ENCODE data around the gene USP49.
"Not testable (repeated sequence)": the region's sequence is repeated elsewhere in the genome, so short reads cannot be mapped to it uniquely, and the experiment has no call there.

Gene USP49

DNA sequence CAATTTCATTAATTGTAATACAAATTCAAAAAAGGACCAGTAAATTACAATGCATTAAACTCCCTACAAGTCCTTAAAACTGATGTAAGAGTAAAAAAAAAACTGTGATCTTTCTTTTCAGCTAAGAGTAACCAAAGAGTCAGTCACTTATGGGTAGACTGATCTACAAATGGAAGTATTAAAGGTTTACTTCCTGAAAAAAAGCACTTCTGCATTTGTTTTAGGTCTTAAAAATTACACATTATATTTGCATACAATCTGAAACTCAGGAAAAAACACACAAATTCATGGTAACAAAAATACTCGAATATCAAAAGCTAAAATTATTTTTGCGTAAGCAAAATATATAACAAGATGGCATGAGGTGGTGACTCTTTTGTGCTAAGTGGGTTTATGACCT, 23.5 kb downstream of the USP49 start:
- no peak for DNase-seq

GRCh38 chr6:41859356-41859755, 35.8 kb downstream of the USP49 start:
- DNase-seq = no peak

DNA sequence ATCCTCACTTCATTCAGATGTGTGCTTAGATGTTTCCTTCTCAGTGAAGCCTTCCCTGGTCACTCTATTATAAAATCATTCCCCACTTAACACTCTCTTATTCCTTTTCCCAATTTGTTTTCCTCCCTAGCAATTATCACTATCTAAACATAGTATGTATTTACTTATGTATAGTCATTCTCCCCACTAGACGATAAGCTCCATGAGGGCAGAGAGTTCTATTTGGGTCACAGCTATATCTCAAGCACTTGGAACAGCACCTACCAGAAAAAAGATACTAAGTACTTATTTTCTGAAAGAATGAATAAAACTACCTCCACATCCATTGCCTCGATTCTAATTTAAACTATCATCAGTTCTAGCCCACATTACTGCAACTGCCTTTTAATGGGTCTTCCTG, 36.5 kb downstream of the USP49 start:
- DNase-seq = no peak

DNA sequence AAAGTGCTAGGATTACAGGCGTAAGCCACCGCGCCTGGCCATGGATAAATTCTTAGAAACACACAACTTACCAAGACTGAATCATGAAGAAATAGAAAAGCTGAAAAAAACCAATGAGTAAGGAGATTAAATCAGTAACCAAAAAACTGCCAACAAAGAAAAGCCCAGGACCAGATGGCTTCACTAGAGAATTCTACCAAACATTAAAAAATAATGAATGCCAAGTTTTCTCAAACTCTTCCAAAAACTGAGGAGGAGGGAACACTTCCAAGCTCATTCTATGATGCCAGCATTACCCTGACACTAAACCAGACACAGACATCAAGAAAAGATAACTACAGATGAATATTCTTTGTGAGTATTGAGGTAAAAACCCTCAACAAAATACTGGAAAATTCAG, 44.3 kb downstream of the USP49 start:
- DNase-seq = no peak

- peak; percentile 64 for DNase-seq
Observed at GRCh38 chr6:41846666-41847237, 48.4 kb downstream of the USP49 start.

DNA sequence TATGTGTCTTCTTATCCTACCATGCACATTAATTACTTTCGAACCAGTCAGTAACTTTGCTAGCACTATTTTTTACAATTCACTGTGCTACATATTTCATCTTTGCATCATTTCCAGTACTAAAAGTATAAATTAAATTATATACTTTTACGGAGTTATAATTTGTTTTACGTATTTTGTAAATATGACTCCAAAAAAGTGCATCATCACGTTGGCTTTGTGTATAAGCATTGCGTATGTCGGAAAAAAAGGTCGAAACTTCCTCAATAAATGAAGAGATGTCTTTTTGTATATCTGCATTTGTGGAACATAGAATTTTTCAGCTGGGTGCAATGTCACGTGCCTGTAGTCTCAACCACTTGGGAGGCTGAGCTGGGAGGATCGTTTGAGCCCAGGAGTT, 52.0 kb downstream of the USP49 start:
- no peak for DNase-seq

DNA sequence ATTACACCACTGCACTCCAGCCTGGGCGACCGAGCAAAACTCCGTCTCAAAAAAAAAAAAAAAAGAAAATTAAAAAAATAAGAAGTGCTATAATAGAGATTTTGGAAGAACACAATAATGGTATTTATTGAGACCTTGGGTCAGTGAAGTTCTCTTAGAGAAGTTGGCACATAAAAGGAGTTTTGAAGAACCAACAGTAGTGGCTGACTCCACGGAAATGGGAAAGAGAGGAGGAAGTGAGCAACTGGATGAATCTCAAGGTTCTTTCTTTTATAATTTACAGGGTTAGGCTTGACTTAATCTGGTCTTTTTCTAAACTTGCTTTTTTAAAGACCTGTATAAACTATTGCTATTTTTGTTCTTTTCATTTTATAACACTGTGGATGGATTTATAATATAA, 54.8 kb downstream of the USP49 start:
- no peak for DNase-seq

- DNase-seq = no peak
Observed at GRCh38 chr6:41836660-41837052, 58.5 kb downstream of the USP49 start.

DNA sequence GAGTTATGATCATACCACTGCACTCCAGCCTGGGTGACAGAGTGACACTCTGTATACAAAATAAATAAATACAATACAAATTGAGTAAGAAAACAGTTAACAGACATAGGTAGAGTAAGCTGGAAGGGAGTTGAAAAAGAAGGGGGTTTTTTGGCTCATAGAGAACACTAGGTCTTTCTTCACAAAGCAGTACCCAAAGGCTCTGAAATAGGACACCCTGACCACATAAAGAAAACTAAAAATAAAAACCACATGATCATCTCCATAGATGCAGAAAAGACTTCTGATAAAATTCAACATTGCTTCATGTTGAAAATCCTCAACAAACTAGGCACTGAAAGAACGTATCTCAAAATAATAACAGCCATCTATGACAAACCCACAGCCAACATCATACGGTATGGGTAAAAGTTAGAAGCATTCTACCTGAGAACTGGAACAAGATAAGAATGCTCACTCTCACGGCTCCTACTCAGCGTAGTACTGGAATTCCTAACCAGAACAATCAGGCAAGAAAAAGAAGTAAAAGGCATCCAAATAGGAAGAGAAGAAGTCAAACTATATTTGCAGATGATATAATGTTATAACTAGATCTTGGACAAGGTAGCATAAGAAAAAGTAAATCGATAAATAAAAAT, 59.0 kb downstream of the USP49 start:
- no peak for DNase-seq

- DNase-seq = no peak
Observed at GRCh38 chr6:41832263-41832662, 62.9 kb downstream of the USP49 start.

DNA sequence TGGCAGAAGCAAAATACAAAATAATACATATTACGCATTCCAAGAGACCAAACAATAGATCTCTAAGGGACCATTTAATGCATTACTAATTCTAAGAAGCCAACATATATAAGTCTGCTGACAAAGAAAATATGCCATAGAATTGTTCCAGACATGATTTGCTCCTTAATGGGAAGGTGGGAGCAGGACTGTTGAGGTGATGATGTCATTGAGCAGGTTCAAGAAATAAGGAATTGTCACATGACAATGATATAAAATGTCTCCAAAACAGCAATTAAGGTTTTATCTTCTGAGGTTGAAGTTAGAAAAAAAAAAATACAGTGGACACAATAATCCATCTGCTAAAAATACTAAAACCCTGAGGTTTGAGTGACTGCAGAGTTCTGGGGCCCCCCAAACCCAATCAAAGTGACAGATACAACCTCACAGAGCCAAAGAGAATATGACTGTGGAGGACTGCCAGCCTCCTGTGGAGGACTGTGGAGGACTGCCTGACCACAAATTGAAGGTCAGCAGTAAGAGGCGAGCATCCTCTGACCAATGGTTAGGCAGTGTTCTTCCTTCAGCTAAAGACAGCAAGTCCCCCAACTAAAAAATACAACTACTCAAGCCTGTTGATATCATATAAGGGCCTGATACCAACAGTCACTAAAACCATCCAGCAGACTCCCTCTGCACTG, 68.7 kb downstream of the USP49 start:
- DNase-seq = no peak

GRCh38 chr6:41824571-41825569, 70.3 kb downstream of the USP49 start:
- DNase-seq = no peak

DNA sequence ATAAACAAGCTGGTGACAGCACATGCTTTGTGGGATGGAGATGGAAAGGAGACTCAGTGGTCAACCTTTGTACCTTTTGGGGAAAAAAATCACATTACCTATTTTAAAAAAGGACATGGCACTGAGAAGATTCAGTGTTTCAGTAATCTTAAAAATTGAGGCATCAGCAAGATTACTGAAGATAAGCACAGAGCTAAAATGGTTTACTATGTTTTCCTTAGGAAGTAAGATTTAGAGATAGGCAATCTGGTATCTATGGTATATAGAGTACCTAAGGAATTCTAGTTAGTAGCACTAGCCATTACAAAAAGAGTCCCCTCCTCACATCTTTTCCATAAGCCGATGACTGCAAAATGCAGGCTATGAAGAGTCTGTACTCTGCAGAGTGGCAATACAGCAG, 72.0 kb downstream of the USP49 start:
- DNase-seq = no peak

DNA sequence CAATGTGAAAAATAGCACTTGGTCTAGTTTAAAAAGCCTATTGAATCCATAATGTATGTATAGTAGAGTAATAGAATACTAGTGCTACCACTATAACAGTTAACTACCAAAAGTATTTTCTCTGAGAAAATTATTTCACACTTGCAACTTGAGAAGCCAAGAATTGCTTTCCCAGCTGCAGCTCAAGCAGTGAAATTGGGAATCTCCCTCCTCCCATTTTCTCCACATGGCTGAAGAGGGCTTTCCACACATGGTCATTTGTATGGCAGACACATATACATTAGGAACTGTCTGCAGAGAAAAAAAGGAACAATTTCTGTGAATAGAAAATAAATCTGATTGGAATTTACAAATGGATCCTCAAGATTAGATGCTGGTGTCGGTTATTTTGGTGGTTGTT, 73.2 kb downstream of the USP49 start:
- no peak for DNase-seq

DNA sequence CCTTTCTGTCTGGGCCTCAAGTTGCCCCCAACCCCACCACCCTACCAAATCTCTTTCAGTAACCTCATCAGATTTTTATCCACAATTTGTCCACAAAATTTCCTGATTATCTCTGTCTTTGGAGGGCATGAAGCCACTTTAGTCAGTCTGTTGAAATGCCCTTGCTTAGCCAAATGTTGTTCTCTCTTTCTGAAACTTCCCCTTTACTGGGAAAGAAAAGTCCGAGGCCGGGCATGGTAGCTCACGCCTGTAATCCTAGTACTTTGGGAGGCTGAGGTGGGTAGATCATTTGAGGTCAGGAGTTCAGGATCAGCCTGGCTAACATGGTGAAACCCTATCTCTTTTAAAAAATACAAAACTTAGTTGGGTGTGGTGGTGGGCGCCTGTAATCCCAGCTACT, 73.9 kb downstream of the USP49 start:
- DNase-seq = no peak

- no peak for DNase-seq
Observed at GRCh38 chr6:41818271-41819054, 76.7 kb downstream of the USP49 start.

DNA sequence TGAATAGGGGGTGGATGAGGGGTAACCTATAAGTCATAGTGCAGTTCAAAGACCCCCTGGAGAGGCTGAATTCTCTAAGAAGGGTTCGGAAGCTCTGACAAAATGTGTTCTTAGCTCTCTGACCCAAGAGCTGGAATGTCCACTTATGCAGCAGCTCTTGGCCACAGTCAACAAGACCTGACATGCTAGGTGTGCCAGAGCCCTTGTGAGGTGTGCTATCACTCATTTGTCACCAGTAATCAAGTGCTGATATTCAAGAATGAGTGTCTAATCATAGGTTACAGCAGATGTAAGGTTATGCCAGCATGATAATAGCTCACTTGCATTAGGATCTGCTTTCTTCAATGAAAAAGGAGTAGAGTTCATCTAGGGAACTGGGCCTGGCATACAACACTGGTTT, 79.6 kb downstream of the USP49 start:
- DNase-seq = no peak

DNA sequence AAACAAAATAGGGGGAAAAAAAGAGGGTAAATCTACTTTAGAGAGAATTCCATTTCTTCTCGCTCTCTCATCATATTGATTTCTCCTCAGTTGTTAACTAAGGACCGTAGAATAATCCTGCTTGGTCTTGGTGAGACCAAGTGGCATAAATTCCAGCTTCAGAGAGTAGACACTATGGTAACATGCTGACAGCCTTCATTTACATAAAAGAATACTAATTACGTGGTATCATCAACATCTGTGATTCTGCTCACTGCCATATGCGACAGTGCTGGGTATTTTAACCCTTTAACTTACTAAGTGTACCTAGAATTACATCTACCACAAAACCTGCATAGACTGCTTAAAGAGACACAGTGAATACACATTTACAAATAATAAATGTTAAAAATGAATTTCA, 80.5 kb downstream of the USP49 start:
- DNase-seq = no peak

GRCh38 chr6:41813956-41814355, 81.2 kb downstream of the USP49 start:
- no peak for DNase-seq

DNA sequence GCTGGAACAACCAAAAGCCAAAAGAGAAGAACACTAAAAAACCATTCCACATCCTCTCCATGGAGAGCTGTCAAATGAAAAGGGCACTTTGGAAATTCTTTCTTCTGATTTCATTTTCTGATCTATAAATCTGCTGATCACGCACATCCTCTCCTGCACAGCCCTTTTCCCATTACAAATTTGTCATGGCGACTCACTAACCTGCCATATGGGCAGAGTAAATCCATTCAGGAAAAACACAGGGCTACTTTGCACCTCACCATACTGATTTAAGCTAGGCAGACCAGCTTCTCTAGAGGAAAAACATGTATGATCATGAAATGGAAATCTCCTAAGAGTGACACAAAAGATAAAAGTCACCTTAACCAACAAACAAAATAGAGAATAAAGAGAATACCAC, 81.7 kb downstream of the USP49 start:
- DNase-seq = no peak

- DNase-seq = not testable (repeated sequence)
Observed at GRCh38 chr6:41811946-41812345, 83.2 kb downstream of the USP49 start.

GRCh38 chr6:41811095-41811494, 84.1 kb downstream of the USP49 start:
- DNase-seq = no peak

Data from NCI-H2171 treated with DMSO at 0.1 percent for 48 hours (cell line).